LHCN-M2 (cell line): Measurements from ENCODE around the gene HUNK. TPM values are rescaled to one million over a fixed set of nuclear protein-coding genes. Genes with fewer than 3 reads are reported as not detected.

Source experiments
- DNase-seq: peaks from one replicate; pipeline ENCODE4 v3.0.0-alpha.2; 2012; ENCODE audit warnings: low read depth
- total RNA-seq: library from RNA; depleted of rRNA; stranded (reverse); fragments of >200 nt; gene quantifications from 2 replicates; pipeline ENCODE4 v1.2.3, GENCODE V29; 2014

Gene HUNK
- total RNA-seq, 1 experiment from 2014 or later, result not detected

DNA sequence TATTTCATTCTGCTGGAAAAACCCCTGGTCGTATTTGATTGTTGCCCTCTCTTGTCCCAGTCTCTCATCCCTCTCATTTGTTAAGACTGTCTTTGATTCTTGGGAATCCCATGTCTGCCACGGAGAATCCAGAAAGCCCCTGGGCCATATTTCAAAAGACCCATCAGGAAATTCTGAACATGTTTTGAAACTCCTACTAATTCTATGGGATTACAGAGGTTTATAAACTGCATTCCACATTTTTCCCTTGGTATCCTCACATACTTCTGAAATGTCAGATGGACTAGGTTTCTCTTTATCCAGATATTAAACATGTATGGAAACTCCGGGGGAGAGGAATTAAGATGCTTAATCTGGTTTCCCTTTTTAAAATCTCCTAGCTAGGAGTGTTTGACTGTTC is 80.0 kb downstream of the HUNK start:
- DNase-seq, result no peak

DNA sequence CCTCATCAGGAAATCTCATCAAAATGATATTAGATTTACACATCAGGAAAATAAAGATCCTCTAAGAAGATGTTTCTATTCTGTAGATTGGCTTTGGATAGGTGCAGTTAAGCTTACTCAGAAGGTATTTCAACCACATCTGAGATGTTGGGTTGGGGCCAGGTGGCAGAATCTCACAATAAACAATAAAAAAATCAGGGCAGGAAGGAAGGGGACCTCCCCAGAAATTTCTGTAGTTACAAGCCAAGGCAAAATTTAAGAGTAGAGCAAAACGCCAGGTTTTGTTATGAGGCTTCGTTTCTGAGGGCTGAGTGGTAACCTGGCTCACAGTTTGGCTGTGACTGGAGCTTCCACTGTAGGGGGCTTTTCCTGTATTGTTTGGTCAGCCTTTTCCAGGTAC is 84.8 kb downstream of the HUNK start:
- no peak for DNase-seq

DNA sequence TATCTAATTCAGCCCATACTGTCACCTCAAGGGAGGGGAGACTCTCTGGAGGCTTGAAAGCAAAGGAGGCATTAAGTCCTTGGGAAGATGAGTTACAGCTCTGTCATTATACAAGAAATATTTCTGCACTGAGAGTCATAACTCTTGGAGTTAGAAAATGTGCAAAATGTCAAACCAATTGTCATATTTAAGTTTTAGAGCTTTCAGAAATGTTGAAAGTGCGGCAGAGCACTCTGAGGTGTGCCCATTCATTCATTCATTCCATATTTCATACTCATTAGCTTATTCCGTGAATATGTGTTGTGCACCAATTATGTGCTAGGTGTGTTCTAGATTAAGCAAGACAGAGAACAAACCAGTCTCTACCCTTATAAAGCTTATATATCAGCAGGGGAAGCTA is 87.1 kb downstream of the HUNK start:
- DNase-seq, result no peak

- no peak for DNase-seq
These were observed 88.2 kb downstream of the HUNK start for GRCh38 chr21:31961027-31961426.

DNA sequence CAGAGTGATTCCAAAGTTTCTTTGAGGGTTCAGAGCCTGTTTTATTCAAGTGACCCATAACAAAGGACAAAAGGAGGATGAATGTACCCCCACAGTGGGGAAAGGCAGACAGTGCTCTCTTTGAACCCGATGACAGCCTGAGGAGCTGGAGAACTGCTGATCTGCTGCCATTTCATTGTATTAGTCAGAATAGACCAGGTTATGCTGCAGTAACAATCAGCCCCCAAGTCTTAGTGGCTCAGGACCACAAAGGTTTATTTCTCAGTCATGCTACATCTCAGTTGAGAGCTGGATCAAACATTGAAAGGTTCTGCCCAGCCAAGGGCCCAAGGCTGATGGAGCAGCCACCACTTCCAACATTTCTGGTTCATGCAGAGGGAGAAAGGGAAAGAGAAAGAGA is 88.9 kb downstream of the HUNK start:
- DNase-seq, result no peak

DNA sequence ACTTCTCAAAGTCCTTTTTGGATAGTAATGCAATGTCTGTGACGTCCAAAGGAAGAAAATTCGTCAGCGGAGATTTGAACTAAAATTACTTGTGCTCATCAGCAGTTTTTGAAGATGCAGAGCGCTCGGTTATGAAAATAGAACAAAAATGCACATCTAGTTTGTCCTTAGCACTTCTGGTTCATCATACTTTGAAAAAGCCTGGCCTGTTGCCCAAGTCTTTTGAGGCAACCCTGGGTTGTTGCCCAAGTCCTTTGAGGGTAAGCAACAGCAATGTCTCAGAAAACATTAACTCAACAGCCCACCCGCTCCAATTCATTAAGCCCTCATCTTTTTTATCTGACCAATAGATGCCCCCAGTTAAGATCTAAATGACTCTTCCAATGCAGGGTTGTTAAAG is 91.9 kb downstream of the HUNK start:
- no peak for DNase-seq

DNA sequence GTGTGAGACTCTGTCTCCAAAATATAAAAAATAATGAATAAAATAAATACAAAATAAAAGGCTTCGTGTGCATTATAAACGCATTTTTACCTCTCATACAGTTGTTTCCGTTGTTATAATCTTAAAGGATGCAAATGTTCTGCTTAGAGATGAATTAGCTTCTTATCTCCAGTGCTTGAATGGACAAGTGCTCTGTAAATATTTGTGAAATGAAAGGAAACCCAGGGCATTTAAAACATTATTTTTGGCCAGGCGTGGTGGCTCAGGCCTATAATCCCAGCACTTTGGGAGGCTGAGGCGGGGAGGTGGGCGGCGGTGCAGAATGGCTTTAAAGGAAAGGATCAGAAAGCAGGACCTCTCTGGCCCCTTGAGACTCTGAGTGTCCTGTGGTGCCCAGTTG is 94.5 kb downstream of the HUNK start:
- DNase-seq, result no peak

GRCh38 chr21:31972622-31973021 is 99.8 kb downstream of the HUNK start:
- DNase-seq, result no peak

- no peak for DNase-seq
These were observed 100.7 kb downstream of the HUNK start for GRCh38 chr21:31973402-31973944.

DNA sequence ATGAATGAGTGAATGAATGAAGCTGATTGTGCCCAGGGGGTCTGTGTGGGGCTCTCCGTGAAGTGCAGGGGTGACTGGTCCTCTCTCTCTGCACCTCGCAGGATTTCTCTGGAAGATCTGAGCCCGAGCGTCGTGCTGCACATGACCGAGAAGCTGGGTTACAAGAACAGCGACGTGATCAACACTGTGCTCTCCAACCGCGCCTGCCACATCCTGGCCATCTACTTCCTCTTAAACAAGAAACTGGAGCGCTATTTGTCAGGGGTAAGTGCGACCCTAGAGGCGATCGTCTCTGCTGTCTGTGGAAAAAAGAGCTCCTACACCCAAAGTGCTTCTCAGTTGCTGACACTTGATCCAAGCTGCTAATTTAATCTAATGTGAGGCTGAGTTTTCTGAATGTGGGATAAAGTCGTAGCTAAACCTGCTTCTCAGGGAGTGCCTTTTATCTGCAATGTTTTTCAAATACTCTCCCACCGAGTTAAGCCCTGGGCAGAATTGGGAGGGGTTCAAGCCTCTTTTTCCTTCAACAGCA is 101.7 kb downstream of the HUNK start:
- DNase-seq, result no peak

DNA sequence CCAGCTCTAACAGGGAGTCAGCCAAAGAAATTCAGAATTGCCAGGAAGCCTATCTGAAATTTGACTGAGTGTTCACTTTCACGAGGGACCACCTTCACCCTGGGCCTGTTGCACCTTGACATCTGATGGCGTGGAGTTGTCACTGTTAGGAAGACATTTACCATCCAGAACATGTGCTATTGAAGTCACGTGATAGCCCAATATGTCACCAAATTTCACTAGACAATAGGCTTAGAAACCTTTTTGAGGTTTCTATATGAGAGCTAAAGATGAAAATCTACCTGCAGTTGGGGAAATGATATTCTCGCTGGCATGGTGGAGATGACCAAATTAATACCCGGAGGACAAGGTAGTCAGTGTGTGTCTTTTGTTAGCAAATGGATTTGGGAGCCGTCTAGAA is 102.7 kb downstream of the HUNK start:
- no peak for DNase-seq

DNA sequence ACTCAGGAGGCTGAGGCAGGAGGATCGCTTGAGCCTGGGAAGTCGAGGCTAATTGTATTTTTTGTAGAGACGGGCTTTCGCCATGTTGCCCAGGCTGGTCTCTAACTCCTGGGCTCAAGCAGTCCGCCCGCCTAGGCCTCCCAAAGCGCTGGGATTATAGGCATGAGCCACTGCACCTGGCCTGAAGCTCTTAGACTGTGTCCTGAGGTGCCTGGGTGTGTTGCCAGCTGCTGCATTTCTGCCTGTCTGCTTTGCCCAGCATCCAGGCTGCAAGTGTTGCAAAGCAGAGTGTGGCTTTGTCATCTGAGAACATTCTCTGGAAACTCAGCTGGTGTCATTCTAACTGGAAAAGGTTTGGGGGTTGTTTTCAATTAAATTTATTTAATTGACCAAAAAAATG is 105.0 kb downstream of the HUNK start:
- no peak for DNase-seq

GRCh38 chr21:31983120-31983519 is 110.3 kb downstream of the HUNK start:
- DNase-seq, result no peak

GRCh38 chr21:31983554-31983953 is 110.7 kb downstream of the HUNK start:
- DNase-seq, result no peak

GRCh38 chr21:31985398-31985797 is 112.6 kb downstream of the HUNK start:
- DNase-seq, result no peak

DNA sequence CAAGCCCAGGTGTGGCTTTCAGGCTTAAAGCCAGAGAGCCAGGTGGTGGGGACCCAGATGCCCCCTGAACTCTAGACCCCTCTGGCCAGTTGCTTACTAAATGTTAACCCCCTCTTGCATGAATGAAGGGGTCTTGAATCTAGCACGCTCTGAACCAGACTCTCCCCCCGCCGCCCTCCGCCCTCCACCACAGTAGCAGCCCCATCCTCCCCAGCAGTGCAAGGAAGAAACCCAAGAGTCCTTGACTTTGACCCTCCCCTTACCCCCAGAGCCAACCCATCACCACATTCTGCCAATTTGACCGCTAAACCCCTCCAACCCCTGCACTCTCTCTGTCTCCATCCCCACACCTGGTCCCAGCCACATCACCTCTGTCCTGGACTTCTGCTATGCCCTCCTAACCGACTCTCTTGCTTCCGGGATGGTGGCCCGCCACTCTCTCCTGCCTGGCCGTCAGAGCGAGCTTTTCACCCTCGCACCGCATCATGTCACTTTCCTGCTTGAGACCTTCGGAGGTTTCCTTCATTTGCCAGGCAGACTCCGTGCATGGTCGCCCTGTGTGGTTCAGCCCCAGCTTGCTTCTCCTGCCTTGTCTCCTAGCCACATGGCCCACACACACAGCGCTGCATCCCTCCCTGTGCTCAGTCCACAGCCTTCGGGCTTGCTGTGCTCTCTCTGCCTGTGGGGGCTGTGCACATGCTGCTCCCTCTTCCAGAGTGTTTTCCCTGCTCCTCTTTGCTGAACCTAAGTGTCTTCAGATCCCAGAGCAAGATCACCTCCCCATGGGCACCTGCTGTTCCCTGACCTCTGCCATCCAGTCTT is 113.4 kb downstream of the HUNK start:
- DNase-seq, result no peak

- DNase-seq, result no peak
These were observed 114.9 kb downstream of the HUNK start for GRCh38 chr21:31987696-31988095.

DNA sequence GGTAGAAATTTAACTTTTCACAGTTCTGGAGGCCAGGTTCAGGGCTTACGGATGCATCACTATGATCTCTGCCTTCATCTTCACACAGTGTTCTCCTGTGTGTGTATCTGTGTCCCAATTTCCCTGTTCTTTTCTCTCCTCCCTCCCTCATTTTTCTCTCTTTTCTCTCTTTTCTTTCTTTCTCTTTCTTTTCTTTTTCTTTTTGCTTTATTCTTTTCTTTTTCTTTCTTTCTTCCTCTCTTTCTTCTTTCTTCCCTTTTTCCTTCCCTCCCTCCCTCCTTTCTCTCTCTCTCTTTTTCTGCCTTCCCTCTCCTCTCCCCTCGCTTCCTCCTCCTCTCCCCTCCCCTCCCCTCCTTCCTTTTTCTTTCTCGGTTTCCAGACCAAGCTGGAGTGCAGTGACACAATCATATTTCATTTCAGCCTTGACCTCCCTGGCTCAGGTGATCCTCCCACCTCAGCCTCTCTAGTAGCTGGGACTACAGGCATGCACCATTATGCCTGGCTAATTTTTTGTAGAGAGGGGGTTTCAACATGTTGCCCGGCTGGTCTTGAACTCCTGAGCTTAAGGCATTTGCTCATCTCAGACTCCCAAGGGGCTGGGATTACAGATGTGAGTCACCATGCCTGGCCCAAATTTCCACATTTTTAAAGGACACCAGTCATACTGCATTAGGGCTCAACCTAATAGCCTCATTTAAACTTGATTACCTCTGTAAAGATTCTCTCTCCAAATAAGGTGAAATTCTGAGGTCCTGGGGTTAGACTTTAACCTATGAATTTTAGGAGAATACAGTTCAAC is 115.9 kb downstream of the HUNK start:
- no peak for DNase-seq

GRCh38 chr21:31991356-31992331 is 118.8 kb downstream of the HUNK start:
- DNase-seq, result no peak

DNA sequence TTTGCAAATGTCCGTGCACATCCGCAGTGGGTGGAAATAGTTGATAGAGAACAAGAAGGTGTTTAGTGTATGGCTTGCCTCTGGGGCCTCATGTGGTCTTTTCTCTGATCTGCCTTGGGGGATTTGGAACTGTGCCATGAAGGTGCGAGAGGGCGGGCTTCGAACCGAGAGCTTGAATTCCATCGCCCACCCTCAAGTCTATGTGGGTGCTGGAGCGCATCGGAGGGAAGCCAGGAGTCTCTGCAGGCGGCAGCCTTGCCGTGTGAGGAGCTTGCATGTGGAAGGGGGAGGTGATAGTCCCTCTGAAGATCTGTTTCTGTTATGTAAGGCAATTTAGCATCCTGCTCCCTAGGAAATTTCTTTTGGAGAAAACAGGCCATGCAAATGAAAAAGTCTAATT is 119.6 kb downstream of the HUNK start:
- no peak for DNase-seq
